ENCODE data around the gene CARM1.
A peak's percentile ranks its signal among the peaks of the same experiment; 100 is the strongest.
"Not testable (repeated sequence)": the region's sequence is repeated elsewhere in the genome, so short reads cannot be mapped to it uniquely, and the experiment has no call there.

CARM1 gene

GRCh38 chr19:10836479-10837330 is 34.6 kb upstream of the CARM1 start:
- in situ Hi-C loops (cut with MboI; ENCODE audit: low sequenced_read_pairs) = no loop called here
- H3K27me3 ChIP-seq (ENCODE audit: low read depth) = no peaks in the 10 kb centered on the region

GRCh38 chr19:10837649-10838048 is 33.7 kb upstream of the CARM1 start:
- H3K9me3 ChIP-seq; DNase-seq (ENCODE audit: low spot score in 2 of 2); H3K27me3 ChIP-seq (ENCODE audit: low read depth); in situ Hi-C loops (cut with MboI; ENCODE audit: low sequenced_read_pairs); H3K4me3 ChIP-seq: not testable (repeated sequence)
- H3K4me1 ChIP-seq = peaks cover 14% of the 10 kb centered on the region
- peaks cover 14% of the 10 kb centered on the region for H3K36me3 ChIP-seq (replicated peaks)

More at GRCh38 chr19:10836479-10837330, 34.6 kb upstream of the CARM1 start:
- peaks cover 14% of the 10 kb centered on the region for H3K4me1 ChIP-seq
- peaks cover 5% of the 10 kb centered on the region for H3K9me3 ChIP-seq
- H3K4me3 ChIP-seq = peak overlapping the region; percentile 79
- DNase-seq (ENCODE audit: low spot score in 2 of 2) = peak in 1 of 2 experiments; percentile 84
- peaks cover 15% of the 10 kb centered on the region for H3K36me3 ChIP-seq (replicated peaks)

DNA sequence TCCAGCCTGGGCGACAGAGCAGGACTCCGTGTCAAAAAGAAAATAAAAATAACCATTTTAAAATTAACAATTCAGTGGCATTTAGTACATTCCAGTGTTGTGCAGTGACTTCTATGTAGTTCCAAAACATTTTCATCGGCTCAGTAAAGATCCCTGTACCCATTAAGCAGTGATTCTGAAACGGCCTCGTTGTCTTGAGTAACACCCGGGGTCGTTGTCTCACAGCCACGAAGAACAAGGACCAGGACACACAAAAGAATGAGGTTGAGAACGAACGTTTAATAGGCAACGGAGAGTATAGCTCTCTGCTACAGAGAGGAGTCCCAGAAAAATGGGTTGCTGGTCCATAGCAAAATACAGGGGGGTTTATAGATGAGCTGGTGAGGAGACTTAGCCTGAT is 33.0 kb upstream of the CARM1 start:
- Histone ChIP-seq H3K4me1 (peaks cover 14% of the 10 kb centered on the region), H3K4me3 (no peak overlapping the region), H3K27me3 (ENCODE audit: low read depth) (no peaks in the 10 kb centered on the region), H3K9me3 (peaks cover 5% of the 10 kb centered on the region), H3K36me3 (replicated peaks) (peaks cover 8% of the 10 kb centered on the region; the same call in 1 of the 2 replicates)
- in situ Hi-C loops (cut with MboI; ENCODE audit: low sequenced_read_pairs) = no loop called here
- no peak for DNase-seq (ENCODE audit: low spot score in 2 of 2)

DNA sequence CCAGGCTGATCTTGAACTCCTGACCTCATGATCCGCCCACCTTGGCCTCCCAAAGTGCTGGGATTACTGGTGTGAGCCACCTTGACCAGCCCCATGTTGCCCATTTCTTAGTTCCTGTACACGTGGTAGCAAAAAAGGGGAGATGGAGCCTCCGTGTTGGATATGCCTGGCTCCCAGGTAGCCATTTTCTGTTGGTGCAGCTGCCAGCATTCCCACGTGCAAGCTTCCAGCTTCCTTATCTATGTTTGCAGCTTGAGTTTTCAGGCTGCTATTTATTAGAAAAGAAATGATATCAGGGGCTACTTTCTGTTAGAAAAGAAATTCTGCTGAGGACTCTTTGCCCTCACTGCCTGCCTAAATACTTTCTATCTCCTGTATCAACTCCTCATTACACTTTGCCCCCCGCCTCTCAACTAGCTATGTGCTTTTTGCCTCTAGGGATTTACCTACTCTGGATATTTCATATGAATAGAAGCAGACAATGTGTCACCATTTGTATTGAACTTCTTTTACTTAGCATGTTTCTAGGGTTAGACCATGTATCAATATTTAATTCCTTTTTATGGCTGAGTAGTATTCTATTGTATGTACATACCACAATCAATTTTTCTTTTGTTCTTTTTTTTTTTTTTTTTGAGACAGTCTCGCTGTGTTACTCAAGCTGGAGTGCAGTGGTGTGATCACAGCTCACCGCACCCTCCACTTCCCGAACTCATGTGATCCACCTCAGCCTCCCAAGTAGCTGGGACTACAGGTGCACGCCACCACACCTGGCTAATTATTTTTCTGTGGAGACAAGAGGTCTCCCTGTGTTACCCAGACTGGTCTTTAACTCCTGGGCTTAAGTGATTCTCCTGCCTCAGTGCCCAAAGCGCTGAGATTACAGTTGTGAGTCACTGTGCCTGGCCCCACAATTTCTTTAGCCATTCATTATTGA is 32.0 kb upstream of the CARM1 start:
- Histone ChIP-seq H3K36me3 (replicated peaks) (no peaks in the 10 kb centered on the region; the same call in 1 of the 2 replicates), H3K4me3 (no peak overlapping the region), H3K4me1 (peaks cover 14% of the 10 kb centered on the region), H3K9me3 (peaks cover 5% of the 10 kb centered on the region), H3K27me3 (ENCODE audit: low read depth) (no peaks in the 10 kb centered on the region)
- DNase-seq (ENCODE audit: low spot score in 2 of 2) = no peak
- in situ Hi-C loops (cut with MboI; ENCODE audit: low sequenced_read_pairs) = no loop called here

- Histone ChIP-seq H3K9me3 (0 out of 2 replicates have a peak, but pooled peaks cover 2% of the 10 kb centered on the region), H3K4me3 (no peak overlapping the region), H3K36me3 (replicated peaks) (no peaks in the 10 kb centered on the region), H3K4me1 (no peaks in the 10 kb centered on the region), H3K27me3 (ENCODE audit: low read depth) (no peaks in the 10 kb centered on the region)
- no peak for DNase-seq (ENCODE audit: low spot score in 2 of 2)
- in situ Hi-C loops (cut with MboI; ENCODE audit: low sequenced_read_pairs) = no loop called here
Observed at GRCh38 chr19:10842788-10843187, 28.6 kb upstream of the CARM1 start.

DNA sequence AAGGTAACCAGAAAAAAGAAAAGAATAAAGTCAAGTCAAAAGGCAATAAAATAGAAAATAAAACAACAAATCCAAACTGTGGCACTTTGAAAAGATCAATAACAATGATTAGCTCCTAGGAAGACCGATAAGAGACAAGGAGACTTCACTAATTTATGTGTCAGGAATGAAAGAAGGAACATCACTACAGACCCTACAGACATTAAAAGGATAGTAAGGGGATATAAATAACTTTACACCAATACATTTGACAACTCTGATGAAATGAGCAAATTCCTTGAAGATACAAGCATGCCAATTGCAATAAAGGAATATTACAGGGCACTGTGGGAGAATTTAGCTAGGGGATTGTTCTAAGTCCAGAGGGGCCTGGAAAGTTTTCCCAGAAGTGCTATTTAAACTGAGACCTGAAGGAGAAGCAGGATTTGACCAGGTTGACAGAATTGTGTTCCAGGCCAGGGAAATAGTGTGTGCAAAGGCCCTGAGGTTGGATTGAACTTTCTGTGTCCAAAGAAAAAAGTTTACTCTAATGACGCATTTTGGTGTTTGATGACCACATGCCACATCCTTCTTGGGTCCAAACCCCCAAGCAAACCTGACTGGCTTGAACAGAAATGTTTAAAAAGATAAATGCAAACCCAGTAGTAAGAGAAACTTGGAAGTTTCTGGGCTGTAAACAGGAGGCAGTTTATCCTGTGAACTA is 24.7 kb upstream of the CARM1 start:
- Histone ChIP-seq H3K27me3 (ENCODE audit: low read depth) (no peaks in the 10 kb centered on the region), H3K4me1 (no peaks in the 10 kb centered on the region), H3K9me3 (0 out of 2 replicates have a peak, but pooled peaks cover 2% of the 10 kb centered on the region), H3K36me3 (replicated peaks) (no peaks in the 10 kb centered on the region), H3K4me3 (no peak overlapping the region)
- DNase-seq (ENCODE audit: low spot score in 2 of 2) = no peak
- in situ Hi-C loops (cut with MboI; ENCODE audit: low sequenced_read_pairs) = no loop called here

DNA sequence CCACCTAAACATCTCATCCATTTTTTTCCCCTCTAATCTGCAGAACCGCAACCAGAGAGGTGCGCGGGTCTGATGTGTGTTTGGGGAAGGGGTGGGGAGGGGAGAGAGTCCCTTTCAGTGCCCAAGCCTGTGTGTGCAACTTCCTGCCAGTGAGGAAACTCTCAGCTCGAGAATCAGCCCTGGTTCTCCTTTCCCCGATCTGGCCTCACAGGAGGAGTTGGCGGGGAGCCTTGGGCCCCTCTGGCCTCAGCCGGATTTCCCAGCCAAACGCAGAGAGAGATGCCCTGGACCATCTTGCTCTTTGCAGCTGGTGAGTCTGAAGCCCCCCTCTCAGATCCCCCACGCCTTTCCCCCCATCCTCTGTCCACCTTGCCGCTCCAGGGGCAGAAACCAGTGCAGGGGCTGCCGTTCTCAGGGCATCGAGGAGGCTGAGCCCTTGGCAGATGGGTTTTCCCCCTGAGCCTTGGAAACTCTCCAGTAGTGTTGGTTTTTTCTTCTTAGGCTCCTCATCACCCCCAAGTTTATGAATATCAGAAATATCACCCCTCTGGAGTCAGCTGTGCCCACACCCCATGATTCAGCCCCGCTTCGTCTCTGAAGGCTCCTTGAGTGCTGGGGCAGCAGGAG is 23.0 kb upstream of the CARM1 start, which contains the start of gene C19orf38:
Gene C19orf38, plus strand, starts transcription at position 186 of the 627 bp plus-strand sequence. Its CDS starts 94 bp downstream, at position 280.
- no peak for DNase-seq (ENCODE audit: low spot score in 2 of 2)
- Histone ChIP-seq H3K4me1 (no peaks in the 10 kb centered on the region), H3K9me3 (0 out of 2 replicates have a peak, but pooled peaks cover 2% of the 10 kb centered on the region), H3K27me3 (ENCODE audit: low read depth) (no peaks in the 10 kb centered on the region), H3K36me3 (replicated peaks) (no peaks in the 10 kb centered on the region), H3K4me3 (no peak within 1 kb of the TSS)
- in situ Hi-C loops (cut with MboI; ENCODE audit: low sequenced_read_pairs) = no loop called here

GRCh38 chr19:10850631-10851030 is 20.7 kb upstream of the CARM1 start:
- H3K4me1 ChIP-seq = no peaks in the 10 kb centered on the region
- in situ Hi-C loops (cut with MboI; ENCODE audit: low sequenced_read_pairs) = no loop called here
- no peak for DNase-seq (ENCODE audit: low spot score in 2 of 2)
- no peaks in the 10 kb centered on the region for H3K27me3 ChIP-seq (ENCODE audit: low read depth)
- no peaks in the 10 kb centered on the region for H3K36me3 ChIP-seq (replicated peaks)
- no peak overlapping the region for H3K4me3 ChIP-seq
- H3K9me3 ChIP-seq = 0 out of 2 replicates have a peak, but pooled peaks cover 2% of the 10 kb centered on the region

GRCh38 chr19:10852098-10852800 is 19.1 kb upstream of the CARM1 start:
- H3K4me1 ChIP-seq = no peaks in the 10 kb centered on the region
- H3K4me3 ChIP-seq = no peak overlapping the region
- H3K36me3 ChIP-seq (replicated peaks) = no peaks in the 10 kb centered on the region
- in situ Hi-C loops (cut with MboI; ENCODE audit: low sequenced_read_pairs) = no loop called here
- DNase-seq (ENCODE audit: low spot score in 2 of 2) = no peak
- no peaks in the 10 kb centered on the region for H3K9me3 ChIP-seq
- no peaks in the 10 kb centered on the region for H3K27me3 ChIP-seq (ENCODE audit: low read depth)

- Histone ChIP-seq H3K9me3 (no peaks in the 10 kb centered on the region), H3K4me1 (no peaks in the 10 kb centered on the region), H3K36me3 (replicated peaks) (no peaks in the 10 kb centered on the region), H3K27me3 (ENCODE audit: low read depth) (no peaks in the 10 kb centered on the region), H3K4me3 (no peak overlapping the region)
- DNase-seq (ENCODE audit: low spot score in 2 of 2) = no peak
- in situ Hi-C loops (cut with MboI; ENCODE audit: low sequenced_read_pairs) = no loop called here
Observed at GRCh38 chr19:10852941-10853340, 18.4 kb upstream of the CARM1 start.

DNA sequence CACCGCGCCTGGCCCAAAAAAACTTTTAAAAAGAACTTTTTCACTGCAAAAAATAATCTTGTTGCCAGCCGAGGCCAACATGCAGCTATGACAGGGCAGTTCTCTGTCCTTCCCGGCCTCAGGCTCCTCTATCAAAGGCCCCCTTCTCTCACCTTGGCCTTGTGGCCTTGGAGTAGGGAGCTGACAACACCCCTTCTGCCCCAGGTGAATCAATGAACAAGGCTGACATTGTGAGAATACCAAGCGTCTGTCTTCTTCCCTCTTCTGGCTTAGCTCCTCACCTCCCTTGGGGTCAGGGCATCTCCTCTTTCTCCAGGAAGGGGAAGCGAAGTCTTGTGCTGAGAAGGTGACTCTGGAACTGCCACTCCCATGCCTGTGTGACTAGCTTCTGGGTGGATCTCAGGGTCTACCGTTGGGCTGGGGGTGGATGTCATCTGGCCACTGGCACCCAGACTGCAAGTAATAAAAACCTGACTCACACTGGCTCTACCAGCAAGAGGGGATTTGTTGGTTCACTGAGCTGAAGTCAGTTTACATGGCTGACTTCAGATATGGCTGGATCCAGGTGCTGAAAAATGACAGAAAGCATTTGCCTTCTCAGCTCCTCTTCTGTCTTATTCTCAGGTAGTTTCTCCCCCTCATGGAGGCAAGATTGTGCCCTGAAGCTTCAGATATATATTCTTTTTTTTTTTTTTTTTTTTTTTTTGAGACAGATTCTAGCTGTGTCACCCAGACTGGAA is 16.8 kb upstream of the CARM1 start:
- Histone ChIP-seq H3K36me3 (replicated peaks) (no peaks in the 10 kb centered on the region), H3K4me3 (no peak overlapping the region), H3K9me3 (no peaks in the 10 kb centered on the region), H3K4me1 (no peaks in the 10 kb centered on the region), H3K27me3 (ENCODE audit: low read depth) (no peaks in the 10 kb centered on the region)
- DNase-seq (ENCODE audit: low spot score in 2 of 2) = no peak
- in situ Hi-C loops (cut with MboI; ENCODE audit: low sequenced_read_pairs) = no loop called here

Measured in HAP-1 (cell line).